Smooth muscle cell (in vitro differentiated cells): ENCODE data around the gene BBIP1. TPM values are rescaled to one million over a fixed set of nuclear protein-coding genes. Genes with fewer than 3 reads are reported as not detected.
A peak's percentile ranks its signal among the peaks of the same experiment; 100 is the strongest.

Experiments used
- DNase-seq: peaks from one replicate; lab custom pipeline; 2025; ENCODE audit not compliant: unreplicated experiment; lab: John Stamatoyannopoulos, UW
- H2AFZ ChIP-seq: fragments of 200-600 bp; sonication (generic); 2 replicates; pipeline ENCODE4 v1.6.0; 2016; ENCODE audit warnings: antibody characterized with exemption, low read depth, mild to moderate bottlenecking
- H3F3A ChIP-seq: fragments of 200-600 bp; sonication (generic); 2 replicates; pipeline ENCODE4 v1.6.0; 2017; ENCODE audit warnings: antibody characterized with exemption, low read depth
- H3K27ac ChIP-seq: fragments of 200-600 bp; sonication (generic); 2 replicates; pipeline ENCODE4 v1.5.1; 2016; ENCODE audit warnings: low read depth, mild to moderate bottlenecking
- H3K27me3 ChIP-seq: fragments of 200-600 bp; sonication (generic); 2 replicates; pipeline ENCODE4 v1.6.1; 2016; ENCODE audit warnings: low read depth, mild to moderate bottlenecking
- H3K36me3 ChIP-seq: fragments of 200-600 bp; sonication (generic); 2 replicates; pipeline ENCODE4 v1.5.1; 2016; ENCODE audit warnings: low read depth
- H3K4me1 ChIP-seq: fragments of 200-600 bp; sonication (generic); 2 replicates; pipeline ENCODE4 v1.5.1; 2016; ENCODE audit warnings: low read depth
- H3K4me2 ChIP-seq: fragments of 200-600 bp; sonication (generic); 2 replicates; pipeline ENCODE4 v1.6.0; 2016; ENCODE audit warnings: mild to moderate bottlenecking
- H3K4me3 ChIP-seq: fragments of 200-600 bp; sonication (generic); 2 replicates; pipeline ENCODE4 v1.5.1; 2016; ENCODE audit warnings: mild to moderate bottlenecking
- H3K79me2 ChIP-seq: fragments of 200-600 bp; sonication (generic); 2 replicates; pipeline ENCODE4 v1.6.0; 2016; ENCODE audit warnings: low read depth, mild to moderate bottlenecking
- H3K9ac ChIP-seq: fragments of 200-600 bp; sonication (generic); 2 replicates; pipeline ENCODE4 v1.6.0; 2016; ENCODE audit warnings: low read depth
- H3K9me3 ChIP-seq: fragments of 200-600 bp; sonication (generic); replicated peaks from 2 replicates; pipeline ENCODE4 v1.5.1; 2016; ENCODE audit warnings: low read depth
- H4K20me1 ChIP-seq: fragments of 200-600 bp; sonication (generic); 2 replicates; pipeline ENCODE4 v1.6.0; 2016; ENCODE audit warnings: low read depth
- WGBS: methylation state at CpG from one replicate; pipeline ENCODE4 v1.1.7; 2016; ENCODE audit warnings: low lambda C conversion rate; 5-methylcytosine and 5-hydroxymethylcytosine counted together
- polyA plus RNA-seq: library from polyadenylated mRNA; unstranded; fragments of >200 nt; fragmentation: Nextera tagmentation; extraction: Ambion mirVana; gene quantifications from 2 replicates; pipeline ENCODE4 v1.2.1, GENCODE V29; 2016
- total RNA-seq: library from RNA; depleted of rRNA; stranded (reverse); fragments of >200 nt; gene quantifications from 2 replicates; pipeline ENCODE4 v1.2.3, GENCODE V29; 2014
- TF ChIP-seq, protein P1 (sequence below): fragments of 200-600 bp; sonication (generic); IDR thresholded peaks from 2 replicates; pipeline ENCODE4 v1.5.1; 2017; ENCODE audit warnings: borderline replicate concordance, mild to moderate bottlenecking, antibody characterized with exemption; ENCODE audit not compliant: insufficient read depth, poor library complexity, severe bottlenecking

The BBIP1 gene
- total and polyA plus RNA-seq, 2 experiments from 2014 or later, result 17.8 to 22.3 TPM

DNA sequence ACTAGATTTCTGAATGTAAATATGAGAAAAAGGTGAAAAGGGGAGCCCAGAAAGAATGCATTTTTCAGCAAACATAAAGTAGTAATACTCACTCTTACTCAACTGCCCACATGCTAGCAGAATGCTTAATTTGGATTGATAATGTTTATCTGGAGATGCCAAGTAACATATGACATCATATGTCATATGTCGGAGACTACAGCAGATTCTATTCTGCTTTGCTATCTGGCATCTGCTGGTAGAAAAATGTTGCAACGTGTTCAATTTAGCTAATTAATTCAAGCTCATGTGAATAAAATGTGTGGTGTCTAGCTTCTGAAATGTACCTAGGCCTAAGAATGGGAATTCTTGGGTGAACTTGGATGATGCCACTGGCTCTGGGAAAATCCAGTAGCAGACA is 4.5 kb downstream of the BBIP1 start:
- no peak for DNase-seq
- Histone ChIP-seq H3K4me2 (no peak overlapping the region), H3K27me3 (no peaks in the 10 kb centered on the region), H3K4me1 (peaks cover 15% of the 10 kb centered on the region), H3K4me3 (no peak overlapping the region), H2AFZ (no peak overlapping the region), H3K9ac (no peak overlapping the region), H3F3A (peaks cover 8% of the 10 kb centered on the region), H4K20me1 (peaks cover 4% of the 10 kb centered on the region), H3K36me3 (no peaks in the 10 kb centered on the region), H3K9me3 (no peaks in the 10 kb centered on the region), H3K27ac (no peak overlapping the region), H3K79me2 (peaks cover 6% of the 10 kb centered on the region)
- 89% methylated on average over 2 of the region's 2 CpGs for WGBS
- TF ChIP-seq, protein P1, sequence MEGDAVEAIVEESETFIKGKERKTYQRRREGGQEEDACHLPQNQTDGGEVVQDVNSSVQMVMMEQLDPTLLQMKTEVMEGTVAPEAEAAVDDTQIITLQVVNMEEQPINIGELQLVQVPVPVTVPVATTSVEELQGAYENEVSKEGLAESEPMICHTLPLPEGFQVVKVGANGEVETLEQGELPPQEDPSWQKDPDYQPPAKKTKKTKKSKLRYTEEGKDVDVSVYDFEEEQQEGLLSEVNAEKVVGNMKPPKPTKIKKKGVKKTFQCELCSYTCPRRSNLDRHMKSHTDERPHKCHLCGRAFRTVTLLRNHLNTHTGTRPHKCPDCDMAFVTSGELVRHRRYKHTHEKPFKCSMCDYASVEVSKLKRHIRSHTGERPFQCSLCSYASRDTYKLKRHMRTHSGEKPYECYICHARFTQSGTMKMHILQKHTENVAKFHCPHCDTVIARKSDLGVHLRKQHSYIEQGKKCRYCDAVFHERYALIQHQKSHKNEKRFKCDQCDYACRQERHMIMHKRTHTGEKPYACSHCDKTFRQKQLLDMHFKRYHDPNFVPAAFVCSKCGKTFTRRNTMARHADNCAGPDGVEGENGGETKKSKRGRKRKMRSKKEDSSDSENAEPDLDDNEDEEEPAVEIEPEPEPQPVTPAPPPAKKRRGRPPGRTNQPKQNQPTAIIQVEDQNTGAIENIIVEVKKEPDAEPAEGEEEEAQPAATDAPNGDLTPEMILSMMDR, result no peak

DNA sequence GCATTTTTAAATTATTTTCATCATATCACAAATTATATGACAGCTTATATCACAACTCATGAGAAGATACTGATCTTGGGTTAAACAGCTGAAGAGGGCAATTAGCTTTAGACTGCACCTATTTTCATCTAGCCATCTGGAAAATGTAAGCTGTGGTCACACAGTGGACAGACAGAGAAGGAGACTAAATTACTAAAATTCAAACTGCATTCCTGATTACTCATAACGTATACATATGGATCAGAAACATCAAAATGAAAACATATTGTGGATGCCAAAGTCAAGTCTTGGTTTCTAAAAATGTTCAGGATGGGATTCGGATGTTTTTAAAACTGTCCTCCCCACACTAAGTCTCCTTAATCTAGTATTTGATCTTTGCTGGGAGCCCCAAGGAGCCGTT is 6.6 kb downstream of the BBIP1 start:
- Histone ChIP-seq H3K27me3 (no peaks in the 10 kb centered on the region), H3K4me2 (peak overlapping the region; percentile 59), H3K4me1 (peaks cover 7% of the 10 kb centered on the region), H3K27ac (peak overlapping the region; percentile 15), H3K79me2 (peaks cover 1% of the 10 kb centered on the region), H3K4me3 (no peak overlapping the region), H3K9ac (no peak overlapping the region), H3K36me3 (no peaks in the 10 kb centered on the region), H3F3A (peaks cover 3% of the 10 kb centered on the region), H4K20me1 (peaks cover 4% of the 10 kb centered on the region), H2AFZ (no peak overlapping the region), H3K9me3 (no peaks in the 10 kb centered on the region)
- WGBS, result 18% methylated on average over 3 of the region's 3 CpGs
- TF ChIP-seq, protein P1, result no peak
- no peak for DNase-seq

DNA sequence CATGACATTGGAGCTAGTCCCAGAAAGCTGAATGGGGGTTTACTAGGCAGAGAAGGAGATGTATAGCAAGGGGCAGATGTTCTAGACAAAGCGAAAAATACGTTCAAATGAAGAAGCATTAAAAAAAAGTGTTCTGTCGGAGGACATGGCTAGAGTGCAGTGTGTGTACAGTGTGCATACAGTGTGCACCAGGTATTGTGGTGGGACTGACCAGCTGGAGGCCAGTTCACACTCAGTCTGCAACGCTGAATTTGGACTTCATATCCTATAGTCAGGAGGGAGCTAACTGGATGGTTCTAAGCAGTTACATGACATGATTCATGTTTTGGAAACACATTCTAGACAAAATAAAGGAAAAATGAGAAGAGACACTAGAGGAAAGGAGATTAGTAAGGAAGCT is 8.8 kb downstream of the BBIP1 start:
- H2AFZ ChIP-seq, result no peak overlapping the region
- H3K9ac ChIP-seq, result no peak overlapping the region
- H3K27me3 ChIP-seq, result no peaks in the 10 kb centered on the region
- H3K36me3 ChIP-seq, result no peaks in the 10 kb centered on the region
- H4K20me1 ChIP-seq, result peaks cover 4% of the 10 kb centered on the region
- H3F3A ChIP-seq, result no peaks in the 10 kb centered on the region
- H3K79me2 ChIP-seq, result no peaks in the 10 kb centered on the region
- no peak overlapping the region for H3K4me2 ChIP-seq
- WGBS, result 98% methylated on average over 4 of the region's 4 CpGs
- H3K4me3 ChIP-seq, result no peak overlapping the region
- H3K27ac ChIP-seq, result no peak overlapping the region
- TF ChIP-seq, protein P1, result no peak
- no peak for DNase-seq
- H3K9me3 ChIP-seq, result no peaks in the 10 kb centered on the region
- H3K4me1 ChIP-seq, result peaks cover 7% of the 10 kb centered on the region
